NK-92 (cell line): ENCODE data around the gene SLC40A1.

ENCODE experiments used
- DNase-seq: peaks from one replicate; lab custom pipeline; 2025; ENCODE audit not compliant: unreplicated experiment; lab: John Stamatoyannopoulos, UW

Gene SLC40A1

GRCh38 chr2:189570570-189571031 lies 10.0 kb downstream of the SLC40A1 start:
- no peak for DNase-seq

DNA sequence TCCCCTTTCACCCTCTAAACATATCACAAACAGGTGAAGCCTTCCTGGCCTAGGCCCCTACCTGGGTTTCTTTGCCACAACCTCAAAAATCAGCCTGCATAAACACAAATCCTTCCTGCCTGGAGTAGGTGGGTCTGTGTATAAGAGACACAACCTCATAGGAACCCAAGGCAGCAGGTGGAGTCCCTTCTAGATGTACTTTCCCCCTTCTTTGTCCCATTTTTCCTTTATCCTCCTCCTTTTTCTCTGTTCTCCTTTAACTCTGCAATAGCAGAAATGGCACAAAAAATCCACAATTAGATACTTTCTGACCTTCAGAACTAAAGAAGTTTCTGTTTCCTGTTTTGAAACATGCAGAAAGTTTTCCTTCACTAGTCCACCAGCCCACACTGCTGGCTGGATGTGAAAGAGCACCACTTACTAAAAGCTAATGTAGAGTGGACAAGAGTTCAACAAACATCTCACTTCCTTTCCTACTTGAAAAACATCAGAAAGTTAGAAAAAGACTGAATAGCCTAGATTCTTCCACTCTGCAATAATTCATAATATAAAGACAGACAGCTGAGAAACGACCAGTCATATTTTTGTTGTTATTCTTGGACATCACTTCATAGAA lies 11.2 kb downstream of the SLC40A1 start:
- DNase-seq = no peak

GRCh38 chr2:189566046-189566445 lies 14.5 kb downstream of the SLC40A1 start:
- no peak for DNase-seq

DNA sequence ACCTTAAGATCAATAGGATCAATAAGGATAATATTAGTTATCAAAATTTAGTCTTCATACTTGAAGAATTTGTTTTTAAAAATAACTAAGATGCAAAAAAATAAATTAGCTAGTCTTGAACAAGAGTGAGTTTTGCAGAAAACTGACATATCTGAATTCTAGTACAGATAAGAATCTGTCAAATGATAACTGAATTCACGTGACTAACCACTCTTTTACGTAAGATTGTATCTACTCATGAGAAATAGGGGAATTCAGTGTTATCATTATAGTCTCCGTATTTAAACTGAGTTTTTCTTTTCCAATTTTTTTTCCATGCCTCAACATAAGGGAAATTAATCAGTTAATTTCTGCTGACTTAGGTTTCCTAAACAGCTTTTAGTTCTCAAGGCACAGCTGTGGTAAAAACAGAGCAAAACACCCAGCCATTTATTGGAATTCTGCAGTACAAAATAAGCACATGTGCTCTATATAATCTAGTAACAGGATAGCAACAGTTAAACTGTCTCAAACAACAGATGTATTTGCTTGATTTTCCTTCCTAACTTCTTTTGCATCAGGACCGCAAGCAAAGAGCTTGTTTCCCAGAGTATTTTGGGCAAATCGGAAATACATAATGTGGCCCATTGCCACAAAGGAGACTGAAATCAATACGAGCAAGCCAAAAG lies 19.1 kb downstream of the SLC40A1 start:
- DNase-seq = no peak

- no peak for DNase-seq
These were observed 20.4 kb downstream of the SLC40A1 start for GRCh38 chr2:189560273-189560586.

DNA sequence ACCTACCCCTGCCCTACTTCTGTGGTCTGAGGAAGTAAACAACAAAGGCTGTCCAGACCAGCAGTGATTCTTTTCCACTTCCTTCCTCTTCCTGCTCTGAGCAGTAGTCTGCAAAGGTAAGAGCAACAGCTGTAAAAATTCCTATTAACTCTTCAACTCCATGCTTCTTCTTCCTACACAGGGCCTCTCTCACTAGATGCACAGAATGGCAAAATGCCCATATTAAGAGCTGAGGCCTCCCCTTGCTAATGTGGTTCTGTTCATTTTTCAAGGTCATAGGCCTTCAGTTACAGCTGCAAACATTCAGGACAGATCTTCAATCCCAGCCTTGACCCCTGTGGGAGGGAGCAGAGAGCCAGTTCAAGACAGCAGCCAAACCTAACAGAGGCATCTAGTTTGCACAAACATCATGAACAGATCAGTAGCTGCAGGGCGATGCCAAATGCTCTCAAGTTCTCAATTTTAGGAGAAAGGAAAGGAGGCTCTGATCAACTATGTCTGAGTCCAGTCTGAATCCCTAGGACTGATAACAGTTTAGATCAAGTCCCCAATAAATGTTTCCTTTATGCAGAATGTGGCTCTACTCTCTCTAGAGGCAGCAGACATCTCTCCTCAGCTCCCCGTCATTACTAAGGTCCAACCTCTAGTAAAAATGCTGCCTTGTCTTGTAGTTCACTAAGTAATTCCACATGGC lies 20.9 kb downstream of the SLC40A1 start:
- DNase-seq = no peak

GRCh38 chr2:189558516-189559272 lies 21.9 kb downstream of the SLC40A1 start:
- no peak for DNase-seq

- no peak for DNase-seq
These were observed 23.2 kb downstream of the SLC40A1 start for GRCh38 chr2:189557373-189557772.

- no peak for DNase-seq
These were observed 24.1 kb downstream of the SLC40A1 start for GRCh38 chr2:189556526-189556925.

GRCh38 chr2:189555232-189555631 lies 25.4 kb downstream of the SLC40A1 start:
- DNase-seq = no peak

- no peak for DNase-seq
These were observed 27.0 kb downstream of the SLC40A1 start for GRCh38 chr2:189553504-189554088.

DNA sequence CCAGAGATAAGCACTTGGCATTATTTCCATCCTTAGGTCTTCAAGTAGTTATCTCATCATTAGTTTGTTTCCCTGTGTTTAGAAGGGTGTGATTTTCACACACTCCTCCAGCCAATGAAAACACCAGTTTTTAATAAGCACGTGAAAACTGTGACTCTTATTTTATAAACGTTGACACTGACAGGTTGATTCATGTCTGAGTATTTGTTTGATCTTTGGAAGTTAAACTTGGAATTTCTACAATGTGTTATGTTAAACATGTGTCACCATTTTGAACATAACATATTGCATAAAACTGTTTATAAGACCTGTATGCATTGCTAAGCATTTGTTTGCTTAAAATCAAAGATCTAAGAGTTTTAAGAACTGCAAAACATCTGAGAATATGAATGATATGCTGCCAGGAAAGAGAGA lies 27.6 kb downstream of the SLC40A1 start:
- no peak for DNase-seq

- DNase-seq = no peak
These were observed 28.1 kb downstream of the SLC40A1 start for GRCh38 chr2:189552334-189552990.

GRCh38 chr2:189551808-189552207 lies 28.8 kb downstream of the SLC40A1 start:
- no peak for DNase-seq

GRCh38 chr2:189549449-189549832 lies 31.1 kb downstream of the SLC40A1 start:
- no peak for DNase-seq

DNA sequence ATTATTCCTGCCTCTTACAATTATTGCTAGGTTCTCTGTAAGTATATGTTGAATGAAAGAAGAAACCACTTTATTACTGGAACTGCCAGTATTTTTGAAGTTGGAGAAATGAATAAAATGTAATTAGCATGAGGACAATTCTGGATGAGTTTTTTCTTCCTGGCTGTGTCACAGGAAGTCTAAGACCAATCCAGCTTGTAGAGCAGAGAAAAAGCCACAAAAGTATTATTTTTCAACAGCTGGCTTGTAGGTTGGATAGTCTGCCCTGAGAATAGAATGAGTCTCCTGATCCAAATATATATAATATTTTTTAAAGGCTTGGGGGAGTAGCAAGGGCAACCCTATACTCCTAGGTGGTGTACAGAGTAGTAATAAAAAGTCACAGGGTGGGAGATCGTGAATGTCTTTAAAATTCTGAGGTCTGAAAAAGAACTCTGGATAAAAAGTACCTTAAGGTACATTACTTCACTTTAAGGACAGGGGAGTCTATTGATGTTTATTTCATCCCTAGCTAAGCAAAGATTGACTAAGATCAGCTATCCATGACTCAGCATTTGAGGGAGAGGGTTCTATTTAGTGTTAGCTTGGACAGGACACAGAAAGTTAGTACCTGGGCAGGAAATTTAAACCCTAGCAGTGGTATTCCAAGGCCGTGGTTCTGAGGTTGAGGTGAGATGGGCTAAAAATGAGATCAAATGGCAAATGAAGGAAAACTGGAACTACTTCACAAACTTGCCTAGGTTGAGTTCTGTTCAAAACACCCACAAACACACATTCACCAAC lies 31.7 kb downstream of the SLC40A1 start:
- no peak for DNase-seq

- DNase-seq = no peak
These were observed 35.2 kb downstream of the SLC40A1 start for GRCh38 chr2:189545418-189545817.

GRCh38 chr2:189544318-189545042 lies 36.1 kb downstream of the SLC40A1 start:
- no peak for DNase-seq

- no peak for DNase-seq
These were observed 37.2 kb downstream of the SLC40A1 start for GRCh38 chr2:189543367-189543766.
